ENCODE results near the gene GPX5.

GRCh38 chr6:28491984-28492317 is 33.7 kb upstream of the GPX5 start:
- TF ChIP-seq CTCF (IDR thresholded peaks at IDR 0.05; ENCODE audit: poor library complexity) (no peak), EZH2 (IDR thresholded peaks at IDR 0.05; ENCODE audit: borderline replicate concordance) (no peak), EZH2phosphoT487 (IDR thresholded peaks at IDR 0.05; ENCODE audit: low read depth, severe bottlenecking, unreplicated experiment) (no peak)
